ENCODE results near the gene GPR137C.

The GPR137C gene

GRCh38 chr14:52683985-52684520 lies 131.4 kb downstream of the GPR137C start:
- Histone ChIP-seq H3K4me2 (ENCODE audit: low read length) (no peak overlapping the region), H3K4me3 (ENCODE audit: low read length) (no peak overlapping the region), H3K27me3 (ENCODE audit: control insufficient read depth, insufficient read depth, low read length) (no peaks in the 10 kb centered on the region), H3K9ac (ENCODE audit: low read depth, low read length) (no peak overlapping the region), H3K36me3 (ENCODE audit: insufficient read depth, low read length) (peaks cover 5% of the 10 kb centered on the region), H3K4me1 (ENCODE audit: control insufficient read depth, insufficient read depth, low read length) (no peaks in the 10 kb centered on the region), H3K9me3 (replicated peaks; ENCODE audit: low read length) (no peaks in the 10 kb centered on the region)

DNA sequence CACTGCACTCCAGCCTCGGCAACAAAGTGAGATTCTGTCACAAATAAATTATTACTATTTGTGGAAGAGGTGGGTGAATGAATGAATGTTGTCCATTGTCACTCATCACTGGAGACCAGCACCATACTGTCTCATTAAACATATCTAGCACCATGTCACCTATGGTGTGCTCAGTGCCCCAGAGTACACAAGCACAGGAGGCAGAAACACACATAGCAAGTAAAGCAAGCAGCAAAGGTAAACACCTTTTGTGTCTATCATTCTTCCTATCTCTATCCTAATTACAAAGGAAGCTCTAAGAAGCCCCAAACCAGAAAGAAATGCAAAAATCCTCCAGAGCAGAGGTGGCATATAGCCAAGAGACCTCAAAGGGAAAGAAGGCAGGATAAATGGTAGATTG lies 133.5 kb downstream of the GPR137C start:
- no peaks in the 10 kb centered on the region for H3K4me1 ChIP-seq (ENCODE audit: control insufficient read depth, insufficient read depth, low read length)
- H3K36me3 ChIP-seq (ENCODE audit: insufficient read depth, low read length): no peaks in the 10 kb centered on the region
- H3K4me3 ChIP-seq (ENCODE audit: low read length): no peak overlapping the region
- no peaks in the 10 kb centered on the region for H3K9me3 ChIP-seq (replicated peaks; ENCODE audit: low read length)
- no peaks in the 10 kb centered on the region for H3K27me3 ChIP-seq (ENCODE audit: control insufficient read depth, insufficient read depth, low read length)
- no peak overlapping the region for H3K4me2 ChIP-seq (ENCODE audit: low read length)
- no peak overlapping the region for H3K9ac ChIP-seq (ENCODE audit: low read depth, low read length)
